Vagina (tissue), 2 donors: ENCODE data around the gene TMBIM4. TPM values are rescaled to one million over a fixed set of nuclear protein-coding genes. Genes with fewer than 3 reads are reported as not detected.

Experiments
- DNase-seq, 2 donors: peaks; one replicate each; pipeline ENCODE4 v3.0.0-alpha.2; 2017; ENCODE audit errors: extremely low spot score in 2 of 2
- H3K27ac ChIP-seq: fragments of 200-600 bp; sonication (generic); one replicate; pipeline ENCODE4 v1.5.1; 2019
- H3K27me3 ChIP-seq: fragments of 200-600 bp; sonication (generic); one replicate; pipeline ENCODE4 v1.5.1; 2019
- H3K36me3 ChIP-seq, 2 donors: fragments of 200-600 bp; sonication (generic); one replicate each; pipeline ENCODE4 v1.5.1; 2017 to 2019
- H3K4me1 ChIP-seq: fragments of 200-600 bp; sonication (generic); one replicate; pipeline ENCODE4 v1.5.1; 2019
- H3K4me3 ChIP-seq, 2 donors: fragments of 200-600 bp; sonication (generic); 1 replicate in 1 of 2; 2 replicates in 1 of 2; pipeline ENCODE4 v1.5.1; 2016 to 2019
- H3K9me3 ChIP-seq: fragments of 200-600 bp; sonication (generic); one replicate; pipeline ENCODE4 v1.5.1; 2019
- CTCF ChIP-seq, 3 experiments: fragments of 450-650 bp in 2 of 3; fragments of 200-600 bp in 1 of 3; sonication (generic) in 1 of 3; IDR thresholded peaks; one replicate each; pipeline ENCODE4 v1.5.1; 2017 to 2019; ENCODE audit warnings: antibody characterized with exemption in 3 of 3, mild to moderate bottlenecking in 2 of 3, moderate library complexity in 2 of 3
- POLR2A ChIP-seq, 2 donors: fragments of 450-650 bp; IDR thresholded peaks; one replicate each; pipeline ENCODE4 v1.6.1; 2017; ENCODE audit warnings: antibody characterized with exemption in 2 of 2, mild to moderate bottlenecking in 2 of 2, moderate library complexity in 2 of 2
- POLR2AphosphoS5 ChIP-seq, 2 donors: sonication (generic); formaldehyde crosslinking; IDR thresholded peaks; one replicate each; pipeline ENCODE4 v1.9.0; 2017; ENCODE audit warnings: antibody characterized with exemption in 2 of 2, mild to moderate bottlenecking in 2 of 2, low read depth in 1 of 2; ENCODE audit not compliant: insufficient read depth in 1 of 2
- intact Hi-C: fragments of 100-400 bp; cut with DNase I; formaldehyde crosslinking; loops from one replicate; pipeline ENCODE4 v1.15.1; 2023
- total RNA-seq: library from RNA; depleted of rRNA; stranded (reverse); fragments of >200 nt; gene quantifications from one replicate; pipeline ENCODE4 v1.2.3, GENCODE V29; 2016

Gene TMBIM4
- total RNA-seq, 1 donor from 2014 or later = 98.7 TPM

- Histone ChIP-seq H3K4me3 (no peak overlapping the region), H3K9me3 (no peaks in the 10 kb centered on the region), H3K4me1 (no peaks in the 10 kb centered on the region), H3K36me3 (no peaks in the 10 kb centered on the region), H3K27me3 (no peaks in the 10 kb centered on the region), H3K27ac (no peak overlapping the region)
- DNase-seq = no peak
- no peak for TF ChIP-seq POLR2A (IDR thresholded peaks at IDR 0.05)
- intact Hi-C loops = no loop called here
Measured at GRCh38 chr12:66090157-66090556, 79.6 kb downstream of the TMBIM4 start.

- Histone ChIP-seq H3K36me3 (no peaks in the 10 kb centered on the region), H3K27me3 (no peaks in the 10 kb centered on the region), H3K4me1 (no peaks in the 10 kb centered on the region), H3K27ac (no peak overlapping the region), H3K4me3 (no peak overlapping the region), H3K9me3 (no peaks in the 10 kb centered on the region)
- no peak for DNase-seq
- intact Hi-C loops = no loop called here
- TF ChIP-seq CTCF (IDR thresholded peaks at IDR 0.05) = peak; percentile 35 to 64 (median 36)
- TF ChIP-seq POLR2AphosphoS5 (IDR thresholded peaks at IDR 0.05; ENCODE audit: insufficient read depth in 1 of 2, low read depth in 1 of 2) = no peak
- no peak for TF ChIP-seq POLR2A (IDR thresholded peaks at IDR 0.05)
Measured at GRCh38 chr12:66087365-66087943, 82.3 kb downstream of the TMBIM4 start.

GRCh38 chr12:66085998-66086397, 83.8 kb downstream of the TMBIM4 start:
- no peak for TF ChIP-seq POLR2A (IDR thresholded peaks at IDR 0.05)
- TF ChIP-seq CTCF (IDR thresholded peaks at IDR 0.05) = no peak
- no peak for TF ChIP-seq POLR2AphosphoS5 (IDR thresholded peaks at IDR 0.05; ENCODE audit: insufficient read depth in 1 of 2, low read depth in 1 of 2)

More at GRCh38 chr12:66085998-66086397, 83.8 kb downstream of the TMBIM4 start:
- no peak overlapping the region for H3K4me3 ChIP-seq
- H3K4me1 ChIP-seq = no peaks in the 10 kb centered on the region
- H3K27me3 ChIP-seq = no peaks in the 10 kb centered on the region
- no peak overlapping the region for H3K27ac ChIP-seq
- intact Hi-C loops = no loop called here
- DNase-seq = no peak
- H3K36me3 ChIP-seq = no peaks in the 10 kb centered on the region
- H3K9me3 ChIP-seq = no peaks in the 10 kb centered on the region

Other genes with a start within 250 kb of the TMBIM4 start
- gene LLPH, start 39.2 kb downstream of the TMBIM4 start, total RNA-seq = 3.9 TPM
- gene IRAK3, start 19.2 kb upstream of the TMBIM4 start, total RNA-seq = 23.1 TPM
- gene HELB, start 132.5 kb upstream of the TMBIM4 start, total RNA-seq = 5.2 TPM